ENCODE measurements around the gene UBASH3A.

DNA sequence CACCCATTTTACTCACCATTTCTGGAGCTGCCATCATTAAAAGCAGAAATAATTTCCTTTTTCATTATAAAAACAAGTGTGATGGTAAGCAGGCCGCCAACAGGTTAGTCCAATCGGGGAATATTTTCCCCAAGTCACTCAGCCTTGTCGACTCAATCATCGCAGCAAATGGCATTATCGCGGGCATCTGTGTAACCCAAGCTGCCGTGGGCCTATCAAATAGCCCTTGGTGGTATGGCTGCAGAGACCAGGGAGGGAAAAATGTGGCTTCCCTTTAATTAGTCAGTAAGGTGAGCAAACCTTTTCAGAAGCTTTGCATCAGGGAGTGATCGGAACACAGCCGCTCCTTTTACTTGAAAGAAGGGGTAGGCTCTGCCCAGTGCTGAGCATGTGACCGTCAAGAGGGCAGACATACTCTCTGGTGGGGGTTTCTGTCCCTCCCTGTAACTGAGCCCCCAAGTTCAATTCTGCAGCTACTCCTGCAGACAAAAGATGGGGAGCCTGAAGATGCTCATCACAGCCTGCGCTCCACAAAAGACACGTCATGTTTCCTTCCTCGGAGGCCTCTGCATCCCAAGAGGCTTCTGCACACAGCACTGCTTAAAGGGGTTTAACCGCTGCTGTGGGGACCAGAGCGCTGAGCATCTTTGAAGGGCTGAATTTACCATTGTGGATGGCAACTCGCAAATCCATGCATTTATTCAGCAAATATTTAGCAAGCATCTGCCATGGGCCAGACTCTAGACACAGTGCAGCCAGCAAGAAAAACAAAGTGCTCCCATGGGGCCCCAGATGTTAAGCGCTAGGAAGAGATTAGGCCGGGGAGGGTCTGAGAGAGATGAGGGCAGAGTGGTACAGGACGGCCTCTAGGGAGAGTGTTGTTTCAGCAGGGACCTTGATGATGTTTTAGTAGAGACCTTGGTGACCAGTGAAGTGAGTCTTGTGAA, 6.6 kb upstream of the UBASH3A start:
- TF ChIP-seq CTCF (IDR thresholded peaks at IDR 0.05; ENCODE audit: low read length), result no peak
- no peak for TF ChIP-seq EZH2 (IDR thresholded peaks at IDR 0.05; ENCODE audit: borderline replicate concordance, low read length)
